GM19438 (cell line): ENCODE results near the gene DBR1.
"Not testable (repeated sequence)": the region's sequence is repeated elsewhere in the genome, so short reads cannot be mapped to it uniquely, and the experiment has no call there.

ENCODE experiments used
- ATAC-seq: cut with Tn5 transposase; IDR thresholded peaks from one replicate; pipeline ENCODE4 v1.9.1; 2021; ENCODE audit warnings: low read depth; ENCODE audit not compliant: unreplicated experiment

The DBR1 gene

GRCh38 chr3:138187296-138188012 is 12.7 kb upstream of the DBR1 start, which contains the start of gene ARMC8:
TSS of gene ARMC8 (plus strand) at chr3:138187301. CDS start at chr3:138187555, 254 bp downstream.
- peak; percentile 56 for ATAC-seq

DNA sequence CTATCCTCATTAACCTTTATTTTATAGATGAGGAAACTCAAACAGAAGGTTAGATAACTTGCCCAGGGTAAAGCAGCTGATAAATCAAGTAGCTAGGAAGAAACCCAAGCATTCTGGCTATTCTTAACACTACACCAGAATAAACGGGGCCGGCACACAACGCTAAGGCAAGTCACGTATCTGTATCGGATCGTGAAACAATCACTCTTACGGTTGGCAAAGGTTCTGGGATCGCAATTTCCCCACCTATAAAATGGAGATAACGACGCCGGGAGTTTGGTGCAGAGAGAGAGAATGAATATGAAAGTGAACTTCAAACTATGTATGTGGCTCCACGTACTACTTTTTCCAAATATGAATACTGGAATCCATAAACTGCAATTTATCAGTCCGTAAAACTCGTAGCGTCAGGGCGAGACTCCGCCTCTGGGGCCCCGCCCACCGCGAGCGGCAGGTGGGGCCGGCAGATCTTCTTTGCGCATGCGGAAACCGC is 12.1 kb upstream of the DBR1 start:
- peak; percentile 95 for ATAC-seq

DNA sequence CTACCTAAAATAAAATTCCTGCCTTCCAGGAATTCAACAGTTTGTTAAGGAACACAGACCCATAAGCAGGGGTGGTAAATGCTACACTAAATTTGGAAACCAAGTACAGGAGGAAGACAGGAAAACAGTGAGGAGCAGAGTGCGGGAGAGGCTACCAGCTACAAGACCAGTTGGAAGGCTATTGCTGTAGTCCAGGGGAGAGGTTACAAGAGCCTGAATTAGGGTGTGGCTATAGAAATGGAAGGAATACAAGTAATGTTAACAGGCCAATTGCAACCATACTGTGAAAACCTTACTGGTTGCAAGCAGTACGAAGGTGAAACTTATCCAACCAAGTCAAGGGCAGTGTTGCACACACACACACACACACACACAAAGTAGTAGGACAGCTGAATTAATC is 11.5 kb upstream of the DBR1 start:
- no peak for ATAC-seq

- ATAC-seq: no peak
Observed at GRCh38 chr3:138184994-138185393, 10.3 kb upstream of the DBR1 start.

DNA sequence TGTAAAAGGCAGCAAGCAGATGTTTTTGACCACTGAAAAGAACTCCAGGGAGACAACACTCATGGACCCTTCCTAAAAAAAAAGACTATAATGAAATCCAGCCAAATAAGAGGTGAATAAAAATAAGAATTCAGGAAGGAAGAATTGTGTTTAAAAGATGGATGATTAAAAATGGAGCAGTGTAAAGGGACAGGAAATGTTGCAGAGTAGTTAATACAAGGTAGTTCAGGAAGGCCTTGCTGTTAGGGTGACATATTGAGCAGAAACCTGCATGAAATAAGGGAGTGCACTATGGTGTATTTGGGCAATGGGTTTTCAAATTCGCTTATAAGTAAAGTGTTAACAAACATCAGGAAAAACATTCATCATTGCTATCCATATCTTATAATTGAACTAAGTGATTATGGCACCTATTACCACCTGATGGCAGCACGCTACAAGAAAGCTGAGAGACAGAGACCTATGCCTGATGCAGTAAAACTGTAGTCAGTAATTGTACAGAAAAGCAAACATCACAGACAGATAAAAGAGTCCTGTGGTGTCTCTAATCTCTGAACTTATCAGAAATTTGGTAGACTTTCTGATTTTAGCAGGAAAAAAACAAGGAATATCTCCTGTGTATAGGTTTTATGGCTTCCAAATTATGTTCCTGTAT is 5.8 kb upstream of the DBR1 start:
- no peak for ATAC-seq

- ATAC-seq: no peak
Observed at GRCh38 chr3:138173769-138174420, 826 bp downstream of the DBR1 start.

DNA sequence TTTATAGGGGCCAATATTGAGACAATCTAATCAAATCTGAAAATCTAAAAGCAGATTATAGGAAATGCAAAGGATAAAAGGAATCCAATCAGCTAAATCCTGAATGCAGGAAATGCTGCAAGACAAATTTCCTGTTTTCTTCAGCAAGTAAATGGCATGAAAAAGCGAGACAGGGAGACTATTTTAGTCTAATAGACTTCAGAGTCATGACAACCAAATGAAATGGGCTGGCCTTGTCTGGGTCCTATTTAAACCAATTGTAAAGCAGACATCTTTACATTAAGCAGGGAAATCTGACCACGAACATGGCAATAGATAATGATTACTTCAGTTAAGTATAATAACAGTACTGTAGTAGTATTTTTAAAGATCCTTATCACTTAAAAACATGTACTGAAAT is 2.1 kb downstream of the DBR1 start:
- ATAC-seq: no peak

DNA sequence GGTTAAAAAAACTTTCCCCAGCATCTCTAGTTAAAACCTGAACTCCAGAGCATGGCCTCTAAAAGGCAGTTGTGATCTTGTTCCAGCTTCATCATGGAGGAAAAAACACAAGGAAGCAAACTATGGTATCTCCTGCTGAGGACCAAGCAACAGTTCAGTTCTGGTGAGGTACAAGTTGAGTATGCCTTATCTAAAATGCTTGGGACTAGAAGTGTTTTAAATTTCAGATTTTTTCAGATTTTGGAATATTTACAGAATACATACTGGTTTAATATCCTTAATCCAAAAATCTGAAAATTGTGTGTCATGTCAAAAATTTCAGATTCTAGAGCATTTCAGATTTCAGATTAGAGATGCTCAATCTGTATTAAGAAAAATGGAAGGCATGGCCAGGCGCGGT is 9.7 kb downstream of the DBR1 start:
- no peak for ATAC-seq

GRCh38 chr3:138157743-138158142 is 17.0 kb downstream of the DBR1 start:
- ATAC-seq: no peak

GRCh38 chr3:138154534-138154933 is 20.2 kb downstream of the DBR1 start:
- no peak for ATAC-seq

- no peak for ATAC-seq
Observed at GRCh38 chr3:138148503-138148902, 26.2 kb downstream of the DBR1 start.

GRCh38 chr3:138142181-138142580 is 32.5 kb downstream of the DBR1 start:
- not testable (repeated sequence) for ATAC-seq

- ATAC-seq: no peak
Observed at GRCh38 chr3:138140940-138141339, 33.8 kb downstream of the DBR1 start.

GRCh38 chr3:138139691-138140090 is 35.0 kb downstream of the DBR1 start:
- no peak for ATAC-seq

DNA sequence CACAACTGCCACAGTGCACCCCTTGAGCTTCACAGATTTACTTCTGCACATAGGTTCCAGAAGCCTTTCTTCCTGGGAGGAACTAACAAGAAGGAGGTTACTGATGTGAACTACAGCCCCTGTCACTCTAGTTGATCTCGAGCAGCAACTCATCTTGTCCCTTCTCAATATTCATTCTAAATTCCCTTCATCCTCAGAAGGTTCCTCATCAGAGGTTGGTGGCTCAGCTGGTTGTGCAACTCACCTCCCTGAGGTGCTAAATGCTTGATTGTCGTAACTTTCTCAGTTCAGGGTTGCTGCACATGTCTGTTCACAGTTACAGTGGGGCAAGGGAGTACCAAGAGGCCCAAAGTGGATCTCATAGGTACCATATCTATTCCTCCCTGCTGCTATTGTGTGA is 36.9 kb downstream of the DBR1 start:
- no peak for ATAC-seq

DNA sequence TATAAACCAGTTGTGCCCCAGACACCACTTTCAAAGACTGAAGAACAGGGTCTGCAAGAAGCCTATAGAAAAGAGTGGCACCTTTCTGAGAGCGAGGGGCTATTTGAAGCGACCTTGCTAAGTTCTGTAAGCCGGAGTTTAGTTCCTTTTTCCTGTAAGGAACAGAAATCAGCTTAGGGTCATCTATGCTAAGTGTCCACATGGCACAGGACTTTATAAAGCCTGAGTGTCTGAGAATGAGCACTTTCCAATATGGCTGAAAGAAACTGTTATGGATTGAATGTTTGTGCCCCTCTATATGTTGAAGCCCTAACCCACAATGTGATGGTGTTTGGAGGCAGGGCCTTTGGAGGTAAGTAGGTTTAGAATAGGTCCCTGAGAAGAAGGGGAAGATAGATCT is 38.5 kb downstream of the DBR1 start:
- no peak for ATAC-seq

DNA sequence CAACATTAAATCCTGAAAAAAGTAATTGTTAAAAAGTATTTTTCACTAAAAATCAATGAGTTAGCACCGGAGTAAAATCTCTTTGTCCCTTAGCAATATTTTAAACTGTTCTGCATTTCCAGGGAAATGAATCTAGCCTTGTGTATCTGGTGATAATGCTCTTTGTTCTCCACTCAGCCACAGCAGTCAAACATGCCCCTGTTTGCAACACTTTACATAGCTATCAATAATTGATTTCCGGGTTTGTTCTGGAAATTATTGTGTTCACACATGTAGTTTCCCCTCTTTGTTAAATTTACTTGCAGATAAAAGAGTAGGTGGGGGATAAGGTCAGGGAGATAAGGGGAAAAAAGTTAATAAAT is 38.9 kb downstream of the DBR1 start:
- ATAC-seq: no peak

GRCh38 chr3:138135146-138135832 is 39.4 kb downstream of the DBR1 start:
- ATAC-seq: no peak

DNA sequence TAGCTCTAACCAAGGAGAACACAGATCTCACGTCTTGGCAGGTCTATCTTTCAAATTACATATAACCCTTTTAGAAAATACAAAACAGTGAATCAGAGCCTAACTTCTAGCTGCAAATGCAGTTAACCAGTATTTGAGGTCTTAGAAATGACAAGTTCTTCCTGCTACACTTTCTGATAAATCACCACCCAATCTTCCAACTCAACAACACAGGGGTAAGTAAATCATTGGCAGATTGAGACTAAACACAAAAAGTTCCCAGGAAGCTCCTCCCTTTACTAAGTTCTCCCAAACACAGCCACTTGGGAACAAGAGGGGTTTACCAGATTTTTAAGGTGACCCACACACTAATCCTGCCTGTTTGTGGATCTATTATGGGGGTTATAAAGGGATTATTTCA is 42.5 kb downstream of the DBR1 start, which contains the start of gene A4GNT:
Gene A4GNT (minus strand): TSS at position 152 of the 400 bp plus-strand sequence. CDS start 1,134 bp downstream, outside the sequence.
- no peak for ATAC-seq

GRCh38 chr3:138127636-138128365 is 46.9 kb downstream of the DBR1 start:
- ATAC-seq: no peak
